C1 segment of cervical spinal cord (tissue), 14 donors: ENCODE data around the gene CMTM4.
"Not testable (repeated sequence)": the region's sequence is repeated elsewhere in the genome, so short reads cannot be mapped to it uniquely, and the experiment has no call there.

Source experiments
- DNase-seq, 14 donors: peaks; one replicate each; lab custom pipeline; 2025; lab: John Stamatoyannopoulos, UW

The CMTM4 gene

DNA sequence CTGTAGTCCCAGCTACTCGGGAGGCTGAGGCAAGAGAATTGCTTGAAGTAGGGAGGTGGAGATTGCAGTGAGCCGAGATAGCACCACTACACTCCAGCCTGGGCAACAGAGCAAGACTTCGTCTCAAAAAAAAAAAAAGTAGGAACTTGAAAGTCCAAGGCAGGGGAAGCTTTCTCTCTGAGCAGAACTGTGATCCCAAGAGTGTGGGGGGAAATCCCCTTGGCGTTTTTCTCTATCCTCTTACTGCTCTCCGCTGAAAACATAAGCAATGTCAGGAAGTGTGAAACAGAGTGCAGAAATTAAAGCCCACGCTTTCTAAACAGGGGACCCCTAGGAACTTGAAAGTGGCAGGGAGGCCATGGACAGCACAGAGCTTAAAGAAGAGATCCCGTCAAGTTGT, 101.8 kb downstream of the CMTM4 start:
- DNase-seq = no peak

DNA sequence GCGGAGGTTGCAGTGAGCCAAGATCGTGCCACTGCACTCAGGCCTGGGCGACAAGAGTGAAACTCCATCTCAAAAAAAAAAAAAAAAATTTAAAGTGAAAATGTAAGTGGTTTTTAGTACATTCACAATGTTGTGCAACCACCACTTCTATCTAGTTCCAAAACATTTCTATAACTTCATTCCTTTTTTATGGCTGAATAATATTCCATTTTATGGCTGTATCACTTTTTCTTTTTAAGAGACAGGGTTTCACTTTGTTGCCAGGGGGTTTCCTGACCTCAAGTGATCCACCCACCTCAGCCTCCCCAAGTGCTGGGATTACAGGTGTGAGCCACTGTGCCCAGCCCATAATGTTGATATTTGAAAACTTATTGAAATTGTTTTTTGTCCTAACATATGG, 103.7 kb downstream of the CMTM4 start:
- DNase-seq = no peak

DNA sequence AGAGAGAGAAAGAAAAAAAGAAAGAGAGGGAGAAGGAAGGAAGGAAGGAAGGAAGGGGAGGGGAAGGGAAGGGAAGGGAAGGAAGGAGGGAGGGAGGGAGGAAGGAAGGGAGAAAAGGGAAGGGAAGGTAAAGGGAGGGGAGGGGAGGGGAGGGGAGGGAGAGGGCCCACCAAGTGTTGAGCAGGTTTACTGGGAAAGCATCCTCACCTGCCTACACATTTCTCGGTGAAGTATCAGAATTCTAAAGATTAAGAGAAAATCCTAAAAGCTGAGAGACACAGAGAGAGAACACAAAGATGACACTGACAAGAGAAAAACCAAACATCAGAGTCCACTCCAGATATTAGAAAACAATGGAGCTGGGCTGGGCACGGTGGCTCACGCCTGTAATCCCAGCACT, 104.3 kb downstream of the CMTM4 start:
- no peak for DNase-seq

DNA sequence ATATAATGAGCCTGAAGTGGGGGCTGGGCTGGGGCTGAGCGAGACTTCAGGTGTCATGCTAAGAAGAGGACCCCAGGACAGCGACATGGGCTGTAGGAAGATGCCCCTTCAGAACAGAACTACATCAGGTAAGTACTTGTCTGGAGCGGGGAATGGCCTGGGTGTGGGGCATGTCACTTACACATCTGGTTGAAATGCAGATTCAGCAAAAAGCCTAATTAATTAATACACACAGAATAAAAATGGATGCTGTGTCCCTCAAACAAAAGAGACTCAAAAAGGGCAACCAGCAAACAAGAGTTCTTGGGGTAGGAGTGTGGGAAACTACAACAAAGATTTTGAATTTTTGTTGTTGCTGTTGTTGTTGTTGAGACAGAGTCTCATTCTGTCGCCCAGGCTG, 105.5 kb downstream of the CMTM4 start:
- DNase-seq = no peak

DNA sequence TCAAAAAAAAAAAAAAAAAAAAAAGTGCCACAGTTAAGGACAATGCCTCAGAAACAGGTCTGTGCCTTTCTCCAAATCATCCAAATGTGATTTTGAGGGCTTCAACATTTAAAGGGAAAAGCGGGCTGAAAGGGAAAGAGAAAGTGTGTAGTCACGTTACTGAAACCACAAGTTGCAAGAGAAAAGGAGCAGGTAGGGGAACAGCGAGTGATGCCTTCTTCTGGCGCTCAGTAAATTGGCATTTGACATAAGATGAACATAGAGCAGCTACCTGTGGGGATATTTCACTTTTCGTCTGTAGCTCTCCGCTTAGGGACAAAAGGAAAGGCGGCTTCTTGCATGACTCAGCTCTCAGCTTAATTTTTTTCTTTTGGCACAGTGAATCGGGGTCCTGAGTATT, 106.2 kb downstream of the CMTM4 start:
- no peak for DNase-seq

DNA sequence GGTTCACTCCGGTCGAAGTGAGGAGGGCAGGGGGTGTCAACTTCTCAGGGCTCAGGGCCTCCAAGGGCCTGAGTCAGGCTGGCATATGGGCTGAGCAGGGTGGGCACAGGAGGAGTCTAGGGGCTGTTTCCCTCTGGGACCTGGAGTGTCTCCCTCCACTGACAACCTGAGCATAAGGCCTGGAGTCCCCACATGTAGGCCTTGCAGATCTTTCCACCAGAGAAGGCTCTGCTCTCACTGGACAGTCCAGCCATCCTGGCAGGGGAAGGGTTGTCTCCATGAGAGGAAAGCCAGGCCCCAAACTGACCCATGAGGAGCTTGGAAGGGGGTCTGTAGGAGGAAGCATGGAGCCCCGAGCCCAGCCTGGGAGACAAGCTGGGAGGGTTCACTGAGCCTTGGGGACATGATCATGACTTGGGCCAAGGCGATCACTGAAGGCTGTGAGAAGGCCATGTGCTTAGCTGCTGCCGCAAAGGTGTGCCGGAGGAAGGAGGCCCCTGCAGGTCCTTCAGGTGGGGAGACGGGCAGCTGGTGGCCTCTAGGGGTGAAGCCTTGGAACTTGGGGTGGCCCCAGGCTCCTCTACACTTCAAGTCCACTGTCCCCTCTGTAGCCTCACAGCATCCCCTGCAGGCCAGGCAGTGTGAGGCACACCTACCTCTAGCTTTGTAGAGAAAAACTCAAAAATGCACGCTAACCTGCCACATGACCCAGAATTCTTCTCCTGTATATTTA, 107.4 kb downstream of the CMTM4 start:
- peak in 4 of 14 donors; percentile 7 to 25 (median 17) for DNase-seq

DNA sequence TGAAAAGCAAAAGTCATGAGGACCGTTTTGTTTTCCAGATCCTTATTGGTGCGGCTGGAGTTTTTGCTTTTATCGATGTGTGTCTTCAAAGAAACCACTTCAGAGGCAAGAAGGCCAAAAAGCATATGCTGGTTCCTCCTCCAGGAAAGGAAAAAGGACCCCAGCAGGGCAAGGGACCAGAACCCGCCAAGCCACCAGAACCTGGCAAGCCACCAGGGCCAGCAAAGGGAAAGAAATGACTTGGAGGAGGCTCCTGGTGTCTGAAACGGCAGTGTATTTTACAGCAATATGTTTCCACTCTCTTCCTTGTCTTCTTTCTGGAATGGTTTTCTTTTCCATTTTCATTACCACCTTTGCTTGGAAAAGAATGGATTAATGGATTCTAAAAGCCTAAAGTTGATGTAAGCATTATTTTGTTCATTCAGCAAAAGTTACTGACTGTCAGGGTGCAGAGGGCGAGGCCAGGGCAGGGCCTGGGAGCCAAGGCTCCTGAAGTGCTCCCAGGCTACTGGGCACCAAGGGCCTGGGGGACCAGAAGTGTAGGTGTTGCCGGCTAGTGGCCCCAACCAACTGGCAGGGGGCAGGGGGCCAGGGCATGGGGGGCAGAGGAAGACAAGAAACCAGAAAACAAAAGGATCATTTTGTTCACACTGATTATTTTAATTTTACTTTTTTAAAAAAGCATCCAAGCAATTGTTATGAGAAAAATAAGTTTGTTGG, 108.5 kb downstream of the CMTM4 start:
- DNase-seq = no peak

DNA sequence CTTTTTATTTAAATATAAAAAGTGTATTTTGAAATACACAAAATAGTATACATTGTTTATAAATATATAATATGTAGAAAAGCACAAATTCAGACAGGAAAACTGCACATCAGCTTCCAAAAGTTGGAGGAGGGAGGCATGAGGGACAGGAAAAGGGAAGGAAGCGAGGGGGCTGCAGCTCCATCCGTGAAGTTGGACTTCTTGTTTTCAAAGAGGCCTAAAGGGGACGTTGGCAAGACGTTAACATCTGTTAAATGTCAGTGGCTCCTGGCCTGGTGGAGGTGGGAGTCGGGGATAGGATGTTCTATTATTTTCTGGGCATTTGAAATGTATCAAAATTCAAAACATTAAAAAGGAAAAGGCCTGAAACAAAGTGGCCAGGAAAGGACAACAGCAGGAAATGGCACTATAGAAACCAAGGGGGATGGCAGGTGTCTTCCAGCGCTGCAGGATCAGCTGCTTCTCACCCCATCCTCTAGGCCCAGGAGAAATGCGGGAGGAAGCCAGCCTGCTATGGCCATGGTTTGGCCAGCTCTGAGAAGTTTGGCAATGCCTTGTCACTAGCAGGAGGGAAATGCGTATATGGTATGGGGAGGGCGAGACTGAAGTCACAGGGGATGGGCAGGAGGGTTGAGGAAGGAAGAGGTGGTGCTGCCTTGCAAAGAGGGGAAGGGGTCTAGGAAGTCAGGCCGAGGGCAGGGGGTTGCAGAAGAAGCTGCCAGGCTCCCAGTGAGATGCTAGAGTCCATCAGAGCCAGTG, 110.9 kb downstream of the CMTM4 start:
- DNase-seq = peak in 4 of 14 donors; percentile 8 to 33 (median 13)

DNA sequence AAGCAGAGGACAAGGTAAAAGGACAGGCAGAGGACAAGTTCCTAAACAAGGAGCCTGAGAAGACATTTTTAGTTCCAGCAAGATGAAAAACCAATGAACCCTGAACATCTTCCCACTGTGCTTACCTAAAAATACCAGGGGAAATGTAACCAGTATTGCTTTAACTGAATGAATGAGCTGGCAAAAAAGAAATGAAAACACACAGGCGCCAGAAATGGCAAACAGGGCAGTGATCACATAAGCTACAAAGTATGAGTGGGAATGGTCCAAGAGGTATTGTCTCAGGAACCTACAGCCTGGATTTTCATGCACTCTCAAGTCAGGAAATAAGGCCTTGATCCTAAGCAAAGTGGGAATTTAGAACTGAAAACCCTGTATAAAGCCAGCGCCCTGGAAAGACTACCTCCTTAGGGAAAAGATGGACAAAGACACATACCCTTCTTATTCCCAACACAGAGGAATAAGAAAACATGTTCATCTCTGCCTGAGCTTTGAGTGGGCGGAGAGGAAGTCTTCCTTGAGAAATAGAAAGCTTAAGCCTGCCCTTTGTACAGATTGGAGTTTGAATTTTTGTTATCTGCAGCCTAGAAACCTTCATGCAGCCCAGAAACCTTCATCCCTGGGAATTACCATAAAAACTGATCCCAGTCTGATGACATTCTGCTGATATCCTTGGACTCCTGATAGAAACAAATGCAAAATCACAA, 115.1 kb downstream of the CMTM4 start:
- no peak for DNase-seq

DNA sequence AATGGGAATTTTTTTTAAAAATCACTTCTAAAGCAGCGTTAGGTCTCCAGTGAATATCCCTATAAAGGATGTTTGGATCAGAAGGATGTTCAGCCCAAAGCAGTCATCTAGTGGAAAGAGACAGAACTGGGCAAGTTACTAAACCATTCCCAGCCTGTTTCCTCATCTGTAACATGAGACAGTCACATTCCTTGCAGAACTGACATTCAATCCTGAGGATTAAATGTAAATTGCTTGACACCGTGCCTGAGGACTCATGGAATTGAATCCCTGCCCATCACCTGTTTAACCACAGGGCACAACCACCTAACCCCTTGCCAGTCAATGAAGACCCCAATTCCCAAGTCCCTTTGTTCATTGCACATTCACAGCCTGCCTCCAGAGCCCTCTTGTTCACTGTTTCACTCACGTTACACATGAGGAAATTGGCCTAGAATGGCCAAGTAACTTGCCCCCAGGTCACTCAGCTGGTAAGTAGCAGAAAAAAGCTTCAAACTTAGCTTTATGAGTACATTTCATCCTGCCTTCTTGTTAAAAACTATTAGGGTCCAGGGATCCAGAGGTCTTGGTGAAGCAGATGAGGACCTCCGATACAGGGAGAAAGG, 115.8 kb downstream of the CMTM4 start:
- no peak for DNase-seq

DNA sequence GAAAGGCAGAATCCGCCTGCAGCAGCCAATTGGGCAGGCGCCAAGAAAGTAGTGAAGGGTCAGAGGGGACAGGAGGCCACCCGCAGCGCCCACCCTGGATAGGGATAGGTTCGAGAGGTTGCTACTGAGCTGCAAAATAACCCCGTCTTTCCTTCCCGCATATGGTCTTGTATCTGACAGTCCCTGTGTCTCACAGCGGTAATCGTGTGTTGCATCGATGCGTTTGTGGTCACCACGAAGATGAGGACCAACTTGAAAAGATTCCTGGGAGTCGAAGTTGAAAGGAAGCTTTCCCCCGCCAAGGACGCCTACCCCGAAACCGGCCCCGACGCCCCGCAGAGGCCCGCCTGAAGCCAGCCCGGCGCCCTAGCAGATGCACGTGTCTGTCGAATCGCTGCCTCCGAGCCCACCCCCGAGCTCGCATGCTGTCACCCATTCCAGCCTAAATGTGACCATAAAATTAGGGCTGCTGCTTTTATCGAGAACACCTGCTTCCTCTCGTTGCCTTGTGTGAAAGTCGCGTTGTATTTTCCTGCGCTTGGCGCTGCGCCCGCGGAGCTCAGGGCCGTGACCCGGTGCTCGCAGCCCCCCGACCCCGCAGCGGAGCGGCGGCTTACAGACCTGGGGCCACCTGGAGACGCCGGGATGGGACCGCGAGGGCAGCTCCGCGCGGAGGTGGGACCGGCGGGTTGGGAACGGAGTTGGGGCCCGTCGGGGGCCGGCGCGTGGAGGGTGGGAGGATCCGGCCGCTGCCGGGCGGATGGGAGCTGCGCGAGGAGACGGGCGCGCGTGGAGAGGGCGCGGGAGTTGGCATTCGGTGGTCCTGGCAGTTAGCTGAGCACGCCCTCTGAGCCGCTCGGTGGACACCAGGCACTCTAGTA, 117.7 kb downstream of the CMTM4 start, which contains the start of gene CMTM2:
Gene CMTM2, plus strand, starts transcription at position 813 of the 881 bp plus-strand sequence. CDS start 145 bp downstream, outside the sequence.
- DNase-seq = no peak

DNA sequence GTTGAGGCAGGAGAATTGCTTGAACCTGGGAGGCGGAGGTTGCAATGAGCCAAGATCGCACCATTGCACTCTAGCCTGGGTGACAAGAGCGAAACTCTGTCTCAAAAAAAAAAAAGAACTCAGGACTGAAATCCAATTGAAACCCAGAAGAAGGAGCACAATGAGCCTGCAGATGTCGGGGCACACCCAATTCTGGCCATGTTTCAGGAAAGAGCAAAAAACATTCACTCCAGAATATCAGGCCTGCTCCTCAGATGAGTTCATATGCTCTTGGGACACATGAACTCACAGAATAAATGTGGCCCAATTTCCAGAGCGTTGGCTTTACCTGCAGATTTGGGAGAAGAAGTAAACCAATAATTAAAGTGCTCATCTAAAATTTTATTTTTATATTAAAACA, 120.2 kb downstream of the CMTM4 start:
- DNase-seq = no peak

DNA sequence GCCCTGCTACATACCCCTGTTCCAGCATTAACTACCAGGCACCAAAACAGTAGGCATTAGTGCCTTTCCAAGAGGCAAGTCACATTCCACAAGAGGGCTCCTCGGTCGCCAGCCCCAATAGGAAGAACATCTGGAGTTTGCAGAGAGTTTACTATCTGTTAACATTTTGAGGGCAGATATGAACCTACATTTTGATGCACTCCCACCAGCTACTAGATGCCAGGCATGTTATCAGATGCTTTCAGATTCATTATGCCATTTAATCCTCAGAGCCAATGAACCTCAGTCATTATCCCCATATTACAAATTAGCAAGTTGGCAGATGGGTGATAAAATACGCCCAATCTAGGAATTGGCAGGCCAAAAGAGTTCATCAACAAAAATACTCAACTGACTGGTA, 121.5 kb downstream of the CMTM4 start:
- DNase-seq = no peak

DNA sequence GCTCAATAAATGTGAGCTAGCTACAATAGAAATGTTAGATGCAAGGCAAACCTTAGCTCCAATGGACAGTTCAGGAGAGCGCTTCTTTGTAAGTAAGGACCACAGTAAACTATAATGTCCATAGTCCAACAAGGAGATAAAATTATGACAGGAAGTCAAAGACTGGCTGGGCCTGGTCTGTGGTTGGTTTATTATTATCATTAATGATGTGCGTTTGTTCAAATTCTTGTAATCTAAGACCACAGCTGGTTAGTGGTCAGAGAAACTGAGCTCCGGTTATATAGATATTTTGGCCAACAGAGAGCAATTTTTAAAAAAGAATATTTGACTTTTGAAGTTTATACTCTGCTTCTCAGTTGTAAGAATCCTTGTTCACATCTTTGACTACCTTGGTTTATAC, 122.0 kb downstream of the CMTM4 start:
- no peak for DNase-seq

DNA sequence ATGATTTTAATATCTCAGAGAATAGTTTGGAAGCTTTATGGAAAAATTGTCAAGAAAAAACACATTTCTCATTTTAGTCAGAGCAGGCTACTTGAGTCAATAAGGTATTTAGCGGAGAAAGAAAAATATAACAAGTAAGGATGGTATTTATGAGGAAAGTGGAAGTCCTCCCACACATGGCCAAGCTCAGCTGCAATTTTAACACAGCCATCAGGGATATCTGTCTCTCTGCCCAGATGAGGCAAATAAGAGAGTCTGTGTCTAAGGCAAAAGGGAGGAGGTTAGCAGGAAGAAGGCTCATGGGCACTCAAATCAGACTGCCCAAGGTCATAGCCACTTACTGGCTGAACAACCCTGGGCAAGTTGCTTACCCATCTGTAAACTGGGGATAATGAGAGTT, 122.5 kb downstream of the CMTM4 start:
- no peak for DNase-seq

DNA sequence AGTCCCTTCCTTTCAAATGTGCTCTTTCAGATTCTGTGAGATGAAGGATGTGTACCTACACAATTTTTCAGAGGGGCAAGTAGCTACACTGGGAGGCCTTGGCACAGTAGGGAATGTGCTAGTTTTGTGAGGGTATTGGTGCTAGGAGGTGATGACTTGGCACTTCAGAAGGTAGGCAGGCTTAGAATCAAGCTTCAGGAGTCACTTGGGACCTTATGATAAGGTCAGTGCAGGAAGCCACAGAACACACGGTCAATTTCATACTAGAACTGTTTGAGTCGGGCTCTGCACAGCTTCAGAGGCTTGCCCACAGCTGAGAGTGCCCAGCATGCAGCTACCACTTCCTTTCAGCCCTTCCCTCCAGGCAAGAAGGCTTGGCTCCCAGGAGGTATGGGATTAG, 124.2 kb downstream of the CMTM4 start:
- DNase-seq = no peak

DNA sequence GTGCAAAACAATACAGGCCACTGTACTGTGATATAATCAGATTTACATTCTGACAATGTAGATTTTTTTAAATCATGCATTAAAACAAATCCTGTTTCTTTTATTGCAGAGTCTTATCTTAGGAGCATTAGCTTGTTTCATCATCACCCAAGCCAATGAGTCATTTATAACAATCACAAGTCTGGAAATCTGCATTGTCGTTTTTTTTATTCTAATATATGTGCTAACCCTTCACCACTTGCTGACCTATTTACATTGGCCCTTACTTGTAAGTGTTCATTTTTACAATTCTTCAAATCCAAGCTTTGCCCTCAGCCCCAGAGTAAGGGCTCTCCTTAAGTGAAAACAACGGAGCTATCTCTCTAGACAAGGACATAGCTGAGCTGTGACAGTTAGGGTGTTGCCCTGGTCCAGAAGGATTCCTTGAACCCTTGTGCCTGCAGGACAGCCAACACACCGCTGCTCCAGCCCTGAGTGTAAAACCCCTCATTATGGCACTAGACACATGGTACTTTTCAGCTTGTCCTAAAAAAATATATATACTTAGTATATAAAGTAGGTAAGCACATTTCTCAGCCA, 126.6 kb downstream of the CMTM4 start:
- no peak for DNase-seq

DNA sequence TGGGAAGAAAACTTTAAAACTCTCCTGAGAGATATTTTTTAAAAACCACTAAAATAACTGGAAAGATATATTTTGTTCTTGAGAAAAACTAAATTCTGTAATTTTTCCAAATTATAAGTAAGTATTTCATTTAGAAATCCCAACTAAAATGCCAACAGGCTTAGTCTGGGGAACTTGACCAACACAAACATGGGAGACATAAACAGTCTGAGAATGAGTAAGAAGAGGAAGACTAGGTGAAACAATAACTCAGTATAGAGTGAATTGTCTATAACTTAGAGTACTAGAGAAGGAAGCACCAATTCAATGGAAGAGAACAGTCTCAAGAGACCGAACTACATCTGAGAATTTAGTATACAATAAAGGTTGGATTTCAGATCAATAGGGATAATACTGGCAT, 127.4 kb downstream of the CMTM4 start:
- DNase-seq = no peak

DNA sequence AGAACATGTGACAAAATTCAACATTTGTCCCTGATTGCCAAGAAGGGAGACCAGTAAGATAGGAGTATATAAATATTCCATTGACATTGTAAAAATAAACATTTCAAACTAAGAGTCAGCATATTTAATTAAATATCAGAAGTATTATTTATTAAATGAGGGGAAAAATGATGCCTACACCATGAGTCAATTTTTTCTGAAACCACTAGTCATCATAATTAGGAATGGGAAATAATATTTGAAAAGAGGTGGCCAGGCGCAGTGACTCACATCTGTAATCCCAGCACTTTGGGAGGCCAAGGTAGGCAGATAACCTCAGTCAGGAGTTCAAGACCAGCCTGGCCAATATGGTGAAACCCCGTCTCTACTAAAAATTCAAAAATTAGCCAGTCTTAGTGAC, 128.2 kb downstream of the CMTM4 start:
- DNase-seq = no peak

DNA sequence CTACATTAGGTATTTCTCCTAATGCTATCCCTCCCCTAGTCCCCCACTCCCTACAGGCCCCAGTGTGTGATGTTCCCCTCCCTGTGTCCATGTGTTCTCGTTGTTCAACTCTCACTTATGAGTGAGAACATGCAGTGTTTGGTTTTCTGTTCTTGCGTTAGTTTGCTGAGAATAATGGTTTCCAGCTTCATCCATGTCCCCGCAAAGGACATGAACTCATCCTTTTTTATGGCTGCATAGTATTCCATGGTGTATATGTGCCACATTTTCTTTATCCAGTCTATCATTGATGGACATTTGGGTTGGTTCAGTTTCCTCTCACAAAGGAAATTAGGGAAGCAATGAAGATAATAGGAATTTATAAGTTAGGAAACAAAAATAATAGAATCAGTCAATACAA, 129.3 kb downstream of the CMTM4 start:
- not testable (repeated sequence) for DNase-seq
